Measurements from ENCODE around the gene SCN5A. TPM values are rescaled to one million over a fixed set of nuclear protein-coding genes. Genes with fewer than 3 reads are reported as not detected.

The SCN5A gene
- total and polyA plus RNA-seq, 2 of the 8 experiments (the other 6 are each of a cell fraction or from before 2014, with no cell fraction given), result 4.8 to 11.4 TPM

DNA sequence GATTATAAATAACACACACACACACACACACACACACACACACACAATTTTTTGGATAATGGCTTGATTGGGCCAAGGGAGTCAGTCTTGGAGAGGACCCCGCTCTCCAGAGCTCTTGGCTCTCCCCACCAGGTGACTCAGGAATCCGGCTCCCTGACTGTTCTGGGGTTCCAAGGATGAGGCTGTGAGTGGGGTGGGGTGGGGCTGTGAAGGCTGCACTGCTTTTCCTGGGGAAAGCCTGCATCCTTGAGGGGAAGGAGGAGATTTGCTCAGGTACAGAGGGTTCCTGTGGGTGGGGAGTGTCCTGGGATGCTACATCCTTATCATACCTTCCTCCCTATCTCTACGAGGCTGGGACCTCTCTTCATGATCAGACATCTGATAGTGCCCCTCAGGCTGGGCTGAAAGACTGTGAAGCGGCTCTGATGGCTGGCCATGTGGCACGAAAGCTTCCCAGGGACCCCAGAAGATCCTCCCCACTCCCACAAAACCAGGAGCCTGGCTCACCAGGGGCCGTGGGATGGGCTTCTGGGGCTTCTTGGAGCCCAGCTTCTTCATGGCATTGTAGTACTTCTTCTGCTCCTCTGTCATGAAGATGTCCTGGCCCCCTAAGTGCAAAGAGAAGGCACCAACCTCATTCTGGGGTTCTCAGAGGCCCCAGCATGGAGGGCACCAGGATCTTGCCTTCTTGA lies 94.2 kb downstream of the SCN5A start:
- H3K23me2 ChIP-seq (ENCODE audit: low read depth, low read length), result no peaks in the 10 kb centered on the region
- H2BK20ac ChIP-seq (ENCODE audit: low read length), result no peak overlapping the region
- H3K23ac ChIP-seq (ENCODE audit: insufficient read length), result no peak overlapping the region
- DNase-seq (ENCODE audit: low read depth in 1 of 2, low spot score in 2 of 2), result no peak
- FAIRE-seq, result no peak
- no peak overlapping the region for H2BK15ac ChIP-seq (ENCODE audit: low read length)
- no peak overlapping the region for H2AFZ ChIP-seq (ENCODE audit: low read length)
- no peaks in the 10 kb centered on the region for H3K4me1 ChIP-seq (replicated peaks in 1 of 4; ENCODE audit: control insufficient read depth in 3 of 4, insufficient read depth in 4 of 4, low read length in 3 of 4)
- H3K9ac ChIP-seq (replicated peaks in 1 of 4; ENCODE audit: extremely low read depth in 1 of 4, low read depth in 3 of 4, low read length in 3 of 4), result no peak overlapping the region
- H3K18ac ChIP-seq (ENCODE audit: extremely low read depth, low read length), result no peak overlapping the region
- H4K5ac ChIP-seq (ENCODE audit: insufficient read length, low read depth, low read length), result no peak overlapping the region
- H3K56ac ChIP-seq (replicated peaks; ENCODE audit: insufficient read length, low read depth, low read length), result no peak overlapping the region
- no peak overlapping the region for H3K14ac ChIP-seq (ENCODE audit: insufficient read length)
- peaks cover 0 to 5% of the 10 kb centered on the region in 2 experiments; a peak in 1 of 4 replicates for H3K9me3 ChIP-seq (ENCODE audit: insufficient read depth in 2 of 2, low read depth in 1 of 2, low read length in 1 of 2)
- H4K91ac ChIP-seq (replicated peaks; ENCODE audit: insufficient read length, low read length), result no peak overlapping the region
- H3K4ac ChIP-seq (replicated peaks; ENCODE audit: insufficient read length, low read depth, low read length), result no peak overlapping the region
- CTCF ChIA-PET (ENCODE audit: partially characterized antibody), result interaction anchor here (0.6 to 2.5 kb wide), 4 partner anchors 11 to 786 kb away, joined by 3 to 7 read pairs (median 4); no protein-coding TSS in a partner anchor
- no peaks in the 10 kb centered on the region for H3K79me2 ChIP-seq (ENCODE audit: control insufficient read depth in 1 of 2, insufficient read depth in 2 of 2, low read length in 2 of 2)
- no peaks in the 10 kb centered on the region for H3K27me3 ChIP-seq (replicated peaks in 1 of 4; ENCODE audit: control insufficient read depth in 3 of 4, extremely low read depth in 1 of 4, insufficient read depth in 3 of 4, low read length in 3 of 4)
- H2BK12ac ChIP-seq (ENCODE audit: low read depth, low read length), result no peak overlapping the region
- WGBS, 2 experiments (ENCODE audit: extremely low coverage in 1 of 2, insufficient coverage in 1 of 2, insufficient read length in 1 of 2, insufficient replicate concordance in 2 of 2, low coverage in 1 of 2, low lambda C conversion rate in 2 of 2, missing lambda C conversion rate in 1 of 2), result 88% methylated on average over 4 of the region's 6 CpGs; no CpG with 5 or more reads in 1 of the 2 experiments
- H2BK5ac ChIP-seq (ENCODE audit: low read depth, low read length), result no peak overlapping the region
- no peak overlapping the region for H2BK120ac ChIP-seq (replicated peaks; ENCODE audit: low read depth, low read length)
- POLR2A ChIA-PET (ENCODE audit: partially characterized antibody), result interaction anchor here (1.2 kb wide), 1 partner anchor 23 kb away, joined by 3 read pairs; no protein-coding TSS in a partner anchor
- H3K4me2 ChIP-seq (ENCODE audit: insufficient read depth in 1 of 2, low read depth in 2 of 2, low read length in 2 of 2), result no peak overlapping the region
- no peak overlapping the region for H3K4me3 ChIP-seq (ENCODE audit: extremely low read depth in 1 of 4, insufficient read depth in 2 of 4, low read depth in 3 of 4, low read length in 4 of 4)
- no peak overlapping the region for H2AK5ac ChIP-seq (ENCODE audit: low read depth, low read length)
- H4K8ac ChIP-seq (ENCODE audit: extremely low read depth, insufficient read depth, low read length), result no peak overlapping the region
- no peak overlapping the region for H3K27ac ChIP-seq (ENCODE audit: low read depth, low read length)
- no peaks in the 10 kb centered on the region for H3K79me1 ChIP-seq (ENCODE audit: low read depth, low read length)
- peaks cover 0 to 3% (median 0%) of the 10 kb centered on the region in 4 experiments; a peak in 2 of 8 replicates for H3K36me3 ChIP-seq (ENCODE audit: control insufficient read depth in 2 of 4, insufficient read depth in 4 of 4, low read length in 3 of 4)
- H4K20me1 ChIP-seq (replicated peaks in 1 of 2; ENCODE audit: control insufficient read depth in 1 of 2, insufficient read depth in 2 of 2, low read length in 2 of 2), result no peaks in the 10 kb centered on the region
- TF ChIP-seq ZNF274 (IDR thresholded peaks at IDR 0.05; ENCODE audit: borderline replicate concordance, extremely low read depth, low read length) (no peak), RAD21 (IDR thresholded peaks at IDR 0.05 in 1 of 2, conservative IDR thresholded peaks at IDR 0.05 in 1 of 2; ENCODE audit: low read depth in 2 of 2, low read length in 2 of 2) (no peak), PHF8 (conservative IDR thresholded peaks at IDR 0.05; ENCODE audit: low read depth, low read length) (no peak), NRF1 (IDR thresholded peaks at IDR 0.05; ENCODE audit: low read depth, low read length) (no peak), RBBP5 (IDR thresholded peaks at IDR 0.05; ENCODE audit: borderline replicate concordance, low read depth, low read length) (no peak), SAP30 (IDR thresholded peaks at IDR 0.05; ENCODE audit: insufficient read depth, insufficient replicate concordance, low read length) (no peak), SP1 (IDR thresholded peaks at IDR 0.05; ENCODE audit: low read depth, low read length) (no peak), CHD2 (IDR thresholded peaks at IDR 0.05; ENCODE audit: low read length) (no peak), GTF2F1 (IDR thresholded peaks at IDR 0.05; ENCODE audit: borderline replicate concordance, low read depth, low read length) (no peak), SIRT6 (IDR thresholded peaks at IDR 0.05; ENCODE audit: low read length) (no peak), SIX5 (IDR thresholded peaks at IDR 0.05; ENCODE audit: low read depth, low read length) (no peak)
